Measurements from ENCODE around the gene RPH3AL.
"Not testable (repeated sequence)": the region's sequence is repeated elsewhere in the genome, so short reads cannot be mapped to it uniquely, and the experiment has no call there.

Gene RPH3AL

DNA sequence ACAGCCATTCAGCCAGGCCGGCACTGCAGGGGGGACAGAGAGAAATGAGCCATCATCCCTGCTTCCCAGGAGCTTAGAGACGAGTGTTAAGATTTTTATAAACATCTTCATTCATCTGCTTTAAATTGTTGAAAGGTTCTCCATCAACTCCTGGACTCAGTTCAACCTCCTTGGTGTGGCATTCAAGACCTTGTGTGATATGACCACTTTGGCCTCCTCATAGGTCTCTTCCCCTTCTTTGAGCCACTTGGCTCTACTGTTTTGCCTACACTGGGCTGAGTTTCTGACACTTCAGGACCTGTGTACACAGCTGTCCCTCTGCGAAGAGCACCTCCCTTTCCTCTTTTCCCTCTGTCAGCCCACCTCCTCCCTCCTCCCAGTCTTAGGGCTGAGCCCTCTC lies 175.5 kb downstream of the RPH3AL start:
- in situ Hi-C loops (cut with MboI; ENCODE audit: low pct_unique_long_range_greater_than_20kb, low sequenced_read_pairs, unreplicated experiment): no loop called here
- DNase-seq (ENCODE audit: low spot score): no peak
- TF ChIP-seq, protein P1, sequence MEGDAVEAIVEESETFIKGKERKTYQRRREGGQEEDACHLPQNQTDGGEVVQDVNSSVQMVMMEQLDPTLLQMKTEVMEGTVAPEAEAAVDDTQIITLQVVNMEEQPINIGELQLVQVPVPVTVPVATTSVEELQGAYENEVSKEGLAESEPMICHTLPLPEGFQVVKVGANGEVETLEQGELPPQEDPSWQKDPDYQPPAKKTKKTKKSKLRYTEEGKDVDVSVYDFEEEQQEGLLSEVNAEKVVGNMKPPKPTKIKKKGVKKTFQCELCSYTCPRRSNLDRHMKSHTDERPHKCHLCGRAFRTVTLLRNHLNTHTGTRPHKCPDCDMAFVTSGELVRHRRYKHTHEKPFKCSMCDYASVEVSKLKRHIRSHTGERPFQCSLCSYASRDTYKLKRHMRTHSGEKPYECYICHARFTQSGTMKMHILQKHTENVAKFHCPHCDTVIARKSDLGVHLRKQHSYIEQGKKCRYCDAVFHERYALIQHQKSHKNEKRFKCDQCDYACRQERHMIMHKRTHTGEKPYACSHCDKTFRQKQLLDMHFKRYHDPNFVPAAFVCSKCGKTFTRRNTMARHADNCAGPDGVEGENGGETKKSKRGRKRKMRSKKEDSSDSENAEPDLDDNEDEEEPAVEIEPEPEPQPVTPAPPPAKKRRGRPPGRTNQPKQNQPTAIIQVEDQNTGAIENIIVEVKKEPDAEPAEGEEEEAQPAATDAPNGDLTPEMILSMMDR (IDR thresholded peaks at IDR 0.05; ENCODE audit: extremely low read depth, insufficient read depth, missing control alignments): no peak

DNA sequence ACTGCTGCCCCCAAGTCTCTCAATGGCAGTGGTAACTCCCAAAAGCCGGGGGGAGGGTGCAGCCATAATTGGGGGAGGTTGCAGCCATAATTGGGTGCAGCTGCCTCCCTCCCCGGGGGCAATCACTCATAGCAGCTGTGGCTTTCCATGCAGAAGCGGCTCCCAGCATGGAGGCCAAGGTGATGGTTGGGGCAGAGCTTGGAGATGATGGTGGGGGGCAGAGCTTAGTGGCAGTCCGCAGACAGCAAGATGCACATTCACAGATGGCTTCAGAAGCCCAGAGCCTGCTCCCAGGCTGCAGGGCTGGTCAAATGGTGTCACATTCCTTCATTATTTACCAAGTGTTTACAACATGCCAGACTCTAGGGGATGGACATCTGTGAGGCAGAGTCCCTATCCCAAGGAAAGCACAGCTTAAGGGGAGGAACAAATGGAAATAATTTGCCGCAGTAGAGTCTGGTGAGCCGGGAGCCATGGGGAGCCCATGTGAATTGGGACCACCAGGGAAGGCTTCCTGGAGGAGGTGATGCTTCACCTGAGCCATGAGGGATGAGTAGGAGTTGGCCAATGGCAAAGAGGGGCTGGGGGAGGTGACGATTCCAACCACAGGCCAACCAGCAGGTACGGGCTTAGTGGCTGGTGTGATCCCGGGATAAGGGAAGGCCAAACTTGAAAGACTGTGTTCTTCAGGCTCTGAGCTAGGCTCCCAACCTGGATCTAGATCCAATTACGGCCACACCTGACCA lies 179.3 kb downstream of the RPH3AL start:
- in situ Hi-C loops (cut with MboI; ENCODE audit: low pct_unique_long_range_greater_than_20kb, low sequenced_read_pairs, unreplicated experiment): no loop called here
- TF ChIP-seq, protein P1 (IDR thresholded peaks at IDR 0.05; ENCODE audit: extremely low read depth, insufficient read depth, missing control alignments): no peak
- no peak for DNase-seq (ENCODE audit: low spot score)

DNA sequence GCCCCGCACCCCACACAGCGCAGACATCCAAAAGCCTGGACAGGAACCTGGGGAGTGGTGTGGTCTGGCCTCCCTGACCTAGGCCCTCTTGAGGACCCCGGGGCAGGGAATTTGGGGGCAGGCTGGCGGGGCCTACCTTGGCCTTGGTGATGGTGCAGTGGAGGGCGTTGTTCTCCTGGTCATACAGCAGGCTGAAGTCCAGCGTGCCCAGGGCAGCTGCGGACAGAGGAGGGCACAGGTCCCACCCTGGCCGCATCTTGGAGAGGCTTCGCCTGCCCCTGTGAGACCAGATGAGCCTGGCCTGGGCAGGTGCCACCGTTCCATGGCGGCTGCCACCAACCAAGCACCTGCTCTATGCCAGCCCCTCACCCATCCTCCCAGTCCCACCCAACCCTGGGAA lies 180.2 kb downstream of the RPH3AL start:
- no peak for DNase-seq (ENCODE audit: low spot score)
- TF ChIP-seq, protein P1 (IDR thresholded peaks at IDR 0.05; ENCODE audit: extremely low read depth, insufficient read depth, missing control alignments): no peak
- in situ Hi-C loops (cut with MboI; ENCODE audit: low pct_unique_long_range_greater_than_20kb, low sequenced_read_pairs, unreplicated experiment): no loop called here

DNA sequence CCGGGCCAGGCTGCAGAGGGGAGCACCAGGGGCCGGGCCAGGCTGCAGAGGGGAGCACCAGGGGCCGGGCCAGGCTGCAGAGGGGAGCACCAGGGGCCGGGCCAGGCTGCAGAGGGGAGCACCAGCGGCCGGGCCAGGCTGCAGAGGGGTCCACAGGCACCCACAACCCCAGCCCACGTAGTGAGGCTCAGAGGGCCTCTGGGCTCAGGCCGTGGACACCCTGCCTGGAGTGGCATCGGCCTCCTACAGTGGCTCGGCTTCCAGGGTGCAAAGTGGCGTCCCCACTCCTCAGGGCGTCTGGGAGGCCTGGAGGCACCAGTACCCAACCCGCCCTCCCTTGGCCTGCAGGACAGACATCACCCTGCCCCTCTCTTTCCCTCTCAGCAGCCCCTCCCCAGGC lies 180.7 kb downstream of the RPH3AL start:
- TF ChIP-seq, protein P1 (IDR thresholded peaks at IDR 0.05; ENCODE audit: extremely low read depth, insufficient read depth, missing control alignments): no peak
- in situ Hi-C loops (cut with MboI; ENCODE audit: low pct_unique_long_range_greater_than_20kb, low sequenced_read_pairs, unreplicated experiment): no loop called here

DNA sequence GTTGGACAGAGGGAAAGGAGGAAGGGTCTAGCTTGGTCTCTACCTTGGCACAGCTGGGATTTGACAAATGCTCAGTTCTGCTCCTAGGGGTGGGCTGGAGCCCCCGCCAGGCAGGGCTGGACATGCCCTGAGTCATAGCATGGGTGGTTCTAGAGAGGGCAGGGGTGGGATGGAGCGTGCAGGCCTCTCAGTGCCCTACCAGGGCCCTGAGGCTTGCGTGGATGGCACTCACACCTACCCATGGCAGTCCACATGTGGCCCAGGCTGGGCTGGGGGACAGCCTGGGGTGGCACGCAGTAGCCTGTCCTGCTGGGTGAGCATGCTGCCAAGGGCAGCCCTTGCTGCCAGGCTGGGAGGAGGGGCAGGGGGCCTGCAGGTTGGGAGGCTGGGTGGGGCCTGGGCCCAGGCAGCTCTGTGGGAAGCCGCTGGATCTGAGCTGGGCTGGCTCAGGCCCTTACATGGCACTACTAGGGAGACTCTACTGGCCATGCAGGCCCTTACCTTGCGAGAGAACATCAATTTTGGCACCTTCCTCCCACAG lies 182.4 kb downstream of the RPH3AL start:
- DNase-seq (ENCODE audit: low spot score): no peak
- in situ Hi-C loops (cut with MboI; ENCODE audit: low pct_unique_long_range_greater_than_20kb, low sequenced_read_pairs, unreplicated experiment): no loop called here
- TF ChIP-seq, protein P1 (IDR thresholded peaks at IDR 0.05; ENCODE audit: extremely low read depth, insufficient read depth, missing control alignments): no peak

More for the DNA sequence above, 180.7 kb downstream of the RPH3AL start:
- DNase-seq (ENCODE audit: low spot score): no peak

DNA sequence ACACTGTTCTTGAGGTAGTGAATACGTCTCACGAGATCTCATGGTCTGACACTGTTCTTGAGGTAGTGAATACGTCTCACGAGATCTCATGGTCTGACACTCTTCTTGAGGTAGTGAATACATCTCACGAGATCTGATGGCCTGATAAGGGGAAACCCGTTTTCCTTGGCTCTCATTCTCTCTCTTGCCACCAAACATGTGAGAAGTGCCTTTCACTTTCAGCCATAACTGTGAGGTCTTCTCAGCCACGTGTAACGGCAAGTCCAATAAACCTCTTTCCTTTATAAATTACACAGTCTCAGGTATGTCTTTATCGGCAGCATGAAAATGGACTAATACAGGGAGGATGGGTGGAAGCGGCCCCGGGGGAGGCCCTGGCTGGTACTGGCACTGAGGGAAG lies 184.0 kb downstream of the RPH3AL start:
- DNase-seq (ENCODE audit: low spot score); in situ Hi-C loops (cut with MboI; ENCODE audit: low pct_unique_long_range_greater_than_20kb, low sequenced_read_pairs, unreplicated experiment): not testable (repeated sequence)

DNA sequence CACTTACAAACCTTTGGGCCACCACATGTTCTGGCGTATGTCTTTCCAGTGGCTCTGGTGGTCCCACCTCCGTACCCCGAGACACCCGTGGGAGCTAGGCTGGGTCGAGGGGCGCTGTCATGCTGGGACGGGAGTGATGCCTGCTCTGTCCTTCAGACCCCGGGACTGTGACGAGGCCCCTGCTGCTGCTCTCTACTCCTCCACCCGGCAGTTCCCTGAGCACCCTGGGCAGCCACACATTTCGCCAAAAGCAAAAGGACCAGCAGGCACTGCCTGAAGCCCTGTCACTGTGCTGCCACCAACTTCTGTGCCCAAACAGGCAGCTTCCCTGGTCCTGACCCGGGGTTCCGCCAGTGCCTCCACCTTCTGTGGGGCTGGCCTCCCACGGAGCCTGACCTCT lies 186.7 kb downstream of the RPH3AL start:
- TF ChIP-seq, protein P1 (IDR thresholded peaks at IDR 0.05; ENCODE audit: extremely low read depth, insufficient read depth, missing control alignments): no peak
- no peak for DNase-seq (ENCODE audit: low spot score)
- in situ Hi-C loops (cut with MboI; ENCODE audit: low pct_unique_long_range_greater_than_20kb, low sequenced_read_pairs, unreplicated experiment): no loop called here

Data from GM13977 (cell line).